Stomach smooth muscle (tissue), 2 donors: ENCODE data around the gene CXCL12.

Experiments
- H3K27ac ChIP-seq: one replicate; pipeline ENCODE4 v1.7.0; 2013; ENCODE audit warnings: mild to moderate bottlenecking, low read length, inconsistent platforms
- H3K27me3 ChIP-seq, 2 donors: one replicate each; pipeline ENCODE4 v1.7.0; 2013; ENCODE audit warnings: low read length in 2 of 2; ENCODE audit not compliant: insufficient read depth in 2 of 2, control insufficient read depth in 1 of 2
- H3K36me3 ChIP-seq, 2 donors: one replicate each; pipeline ENCODE4 v1.7.0; 2013; ENCODE audit warnings: low read length in 2 of 2; ENCODE audit not compliant: control insufficient read depth in 2 of 2, insufficient read depth in 2 of 2
- H3K4me1 ChIP-seq: one replicate; pipeline ENCODE4 v1.7.0; 2013; ENCODE audit warnings: low read length; ENCODE audit not compliant: control insufficient read depth, insufficient read depth
- H3K4me3 ChIP-seq, 2 donors: one replicate each; pipeline ENCODE4 v1.7.0; 2013; ENCODE audit warnings: low read length in 2 of 2
- H3K9ac ChIP-seq, 2 donors: one replicate each; pipeline ENCODE4 v1.7.0; 2013; ENCODE audit warnings: low read length in 2 of 2, mild to moderate bottlenecking in 1 of 2
- H3K9me3 ChIP-seq, 2 donors: one replicate each; pipeline ENCODE4 v1.7.0; 2013; ENCODE audit warnings: low read length in 2 of 2; ENCODE audit not compliant: control insufficient read depth in 2 of 2
- donor health status: healthy.
- donor health status: Pancreatic carcinoma.

CXCL12 gene

GRCh38 chr10:44362866-44363711, 21.8 kb downstream of the CXCL12 start:
- Histone ChIP-seq H3K36me3 (no peaks in the 10 kb centered on the region), H3K4me1 (peaks cover 5% of the 10 kb centered on the region), H3K9ac (no peak overlapping the region), H3K9me3 (no peaks in the 10 kb centered on the region), H3K27me3 (no peaks in the 10 kb centered on the region), H3K4me3 (no peak overlapping the region), H3K27ac (no peak overlapping the region)

- H3K27me3 ChIP-seq, result no peaks in the 10 kb centered on the region
- peaks cover 6% of the 10 kb centered on the region for H3K4me1 ChIP-seq
- H3K36me3 ChIP-seq, result no peaks in the 10 kb centered on the region
- H3K4me3 ChIP-seq, result no peak overlapping the region
- no peaks in the 10 kb centered on the region for H3K9me3 ChIP-seq
- H3K9ac ChIP-seq, result no peak overlapping the region
- no peak overlapping the region for H3K27ac ChIP-seq
Observed at GRCh38 chr10:44361109-44361508, 23.8 kb downstream of the CXCL12 start.

- H3K4me3 ChIP-seq, result no peak overlapping the region
- H3K27ac ChIP-seq, result no peak overlapping the region
- no peaks in the 10 kb centered on the region for H3K27me3 ChIP-seq
- no peak overlapping the region for H3K9ac ChIP-seq
- no peaks in the 10 kb centered on the region for H3K36me3 ChIP-seq
- H3K4me1 ChIP-seq, result peaks cover 13% of the 10 kb centered on the region
- H3K9me3 ChIP-seq, result no peaks in the 10 kb centered on the region
Observed at GRCh38 chr10:44358080-44358771, 26.7 kb downstream of the CXCL12 start.

- Histone ChIP-seq H3K9ac (no peak overlapping the region), H3K4me1 (peaks cover 13% of the 10 kb centered on the region), H3K27ac (no peak overlapping the region), H3K9me3 (no peaks in the 10 kb centered on the region), H3K36me3 (no peaks in the 10 kb centered on the region), H3K4me3 (no peak overlapping the region), H3K27me3 (no peaks in the 10 kb centered on the region)
Observed at GRCh38 chr10:44357023-44357540, 27.8 kb downstream of the CXCL12 start.

- Histone ChIP-seq H3K9me3 (no peaks in the 10 kb centered on the region), H3K27ac (no peak overlapping the region), H3K27me3 (no peaks in the 10 kb centered on the region)
Observed at GRCh38 chr10:44356139-44357022, 28.5 kb downstream of the CXCL12 start.

GRCh38 chr10:44355630-44356029, 29.3 kb downstream of the CXCL12 start:
- H3K4me3 ChIP-seq, result no peak overlapping the region
- no peak overlapping the region for H3K27ac ChIP-seq
- peaks cover 13% of the 10 kb centered on the region for H3K4me1 ChIP-seq
- no peaks in the 10 kb centered on the region for H3K36me3 ChIP-seq
- no peaks in the 10 kb centered on the region for H3K27me3 ChIP-seq
- H3K9me3 ChIP-seq, result no peaks in the 10 kb centered on the region
- H3K9ac ChIP-seq, result no peak overlapping the region

More at GRCh38 chr10:44356139-44357022, 28.5 kb downstream of the CXCL12 start:
- Histone ChIP-seq H3K36me3 (no peaks in the 10 kb centered on the region), H3K4me3 (no peak overlapping the region), H3K9ac (no peak overlapping the region), H3K4me1 (peaks cover 13% of the 10 kb centered on the region)

GRCh38 chr10:44354771-44355170, 30.1 kb downstream of the CXCL12 start:
- Histone ChIP-seq H3K4me3 (no peak overlapping the region), H3K9ac (no peak overlapping the region), H3K9me3 (no peaks in the 10 kb centered on the region), H3K27me3 (no peaks in the 10 kb centered on the region), H3K36me3 (no peaks in the 10 kb centered on the region), H3K27ac (no peak overlapping the region), H3K4me1 (peaks cover 13% of the 10 kb centered on the region)

- Histone ChIP-seq H3K27ac (no peak overlapping the region), H3K4me1 (peaks cover 13% of the 10 kb centered on the region), H3K9me3 (no peaks in the 10 kb centered on the region), H3K9ac (no peak overlapping the region), H3K4me3 (no peak overlapping the region), H3K27me3 (no peaks in the 10 kb centered on the region), H3K36me3 (no peaks in the 10 kb centered on the region)
Observed at GRCh38 chr10:44353721-44354120, 31.2 kb downstream of the CXCL12 start.

- H3K4me3 ChIP-seq, result no peak overlapping the region
- H3K27me3 ChIP-seq, result no peaks in the 10 kb centered on the region
- no peak overlapping the region for H3K9ac ChIP-seq
- no peaks in the 10 kb centered on the region for H3K36me3 ChIP-seq
- peaks cover 7% of the 10 kb centered on the region for H3K4me1 ChIP-seq
- no peaks in the 10 kb centered on the region for H3K9me3 ChIP-seq
- no peak overlapping the region for H3K27ac ChIP-seq
Observed at GRCh38 chr10:44353128-44353390, 31.8 kb downstream of the CXCL12 start.

GRCh38 chr10:44352316-44353127, 32.4 kb downstream of the CXCL12 start:
- H3K4me3 ChIP-seq, result no peak overlapping the region
- H3K9me3 ChIP-seq, result no peaks in the 10 kb centered on the region
- no peaks in the 10 kb centered on the region for H3K36me3 ChIP-seq
- no peak overlapping the region for H3K27ac ChIP-seq
- peaks cover 7% of the 10 kb centered on the region for H3K4me1 ChIP-seq
- H3K9ac ChIP-seq, result no peak overlapping the region
- no peaks in the 10 kb centered on the region for H3K27me3 ChIP-seq
